Fibroblast of the conjunctiva (primary cell): ENCODE data around the gene KRTAP29-1.
"Not testable (repeated sequence)": the region's sequence is repeated elsewhere in the genome, so short reads cannot be mapped to it uniquely, and the experiment has no call there.

ENCODE experiments used
- DNase-seq: peaks from one replicate; pipeline ENCODE4 v3.0.0-alpha.2; 2010; ENCODE audit warnings: low read depth

Gene KRTAP29-1

DNA sequence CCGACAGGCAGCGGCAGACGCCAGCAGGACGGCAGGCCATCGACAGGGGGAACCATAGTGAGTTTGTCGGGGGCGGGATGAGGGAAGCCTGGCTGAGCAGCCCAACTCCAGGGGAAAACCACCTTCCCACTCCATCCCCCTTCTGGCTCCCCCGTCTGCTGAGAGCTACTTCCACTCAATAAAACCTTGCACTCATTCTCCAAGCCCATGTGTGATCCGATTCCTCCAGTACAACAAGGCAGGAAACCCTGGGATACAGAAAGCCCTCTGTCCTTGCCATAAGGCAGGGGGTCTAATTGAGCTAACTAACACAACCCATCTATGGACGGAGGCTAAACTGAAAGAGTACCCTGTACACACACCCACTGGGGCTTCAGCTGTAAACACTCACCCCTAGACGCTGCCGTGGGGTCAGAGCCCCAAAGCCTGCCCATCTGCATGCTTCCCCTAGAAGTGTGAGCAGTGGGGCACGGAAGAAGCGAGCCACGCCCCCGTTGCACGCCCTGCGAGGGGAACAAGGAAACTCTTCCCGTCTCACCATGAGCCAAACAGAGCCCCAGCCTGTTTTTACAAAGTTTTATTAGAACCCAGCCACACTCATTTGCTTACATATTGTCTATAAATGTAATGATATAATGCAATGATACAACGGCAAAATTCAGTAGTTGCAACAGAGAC is 4.1 kb downstream of the KRTAP29-1 start:
- DNase-seq: no peak

GRCh38 chr17:41296846-41297245 is 5.8 kb downstream of the KRTAP29-1 start:
- DNase-seq: no peak

GRCh38 chr17:41294016-41294415 is 8.6 kb downstream of the KRTAP29-1 start:
- DNase-seq: no peak

DNA sequence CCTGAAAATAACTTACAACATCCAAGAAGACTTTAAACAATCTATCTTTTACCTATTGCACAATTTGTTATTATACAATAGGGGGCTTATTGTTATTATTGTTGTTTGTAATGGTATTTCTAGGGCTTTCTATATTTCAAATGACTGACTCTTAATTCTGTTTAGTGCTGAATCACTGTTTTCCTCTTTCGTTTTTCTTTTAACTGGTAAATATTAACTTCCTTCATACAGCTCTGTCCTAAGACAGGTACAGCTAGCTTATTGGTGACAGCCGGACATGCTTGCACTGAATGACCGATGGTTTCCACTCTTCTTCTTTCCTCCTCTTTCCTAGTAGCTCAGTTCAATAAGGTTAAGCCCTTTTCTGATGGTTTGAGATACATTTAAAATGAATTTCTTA is 15.6 kb downstream of the KRTAP29-1 start:
- DNase-seq: no peak

DNA sequence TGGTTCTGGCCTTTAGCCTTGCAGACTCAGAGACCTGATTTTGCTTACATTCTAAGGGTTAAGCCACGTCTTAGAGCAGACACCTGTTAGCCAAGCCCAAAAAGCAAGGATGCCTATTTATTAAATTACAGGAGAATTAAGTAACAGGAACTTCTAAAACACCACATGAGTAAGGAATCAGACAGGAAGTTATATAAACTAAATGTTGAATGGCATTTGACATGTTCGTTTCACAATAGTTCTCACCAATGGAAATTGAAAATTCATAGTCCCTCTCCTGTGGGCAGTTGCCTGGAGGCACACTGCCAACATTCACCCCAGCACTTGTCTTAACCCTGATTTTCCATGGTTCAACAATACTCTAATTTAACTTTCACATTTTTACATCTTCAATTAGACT is 18.1 kb downstream of the KRTAP29-1 start:
- DNase-seq: no peak

DNA sequence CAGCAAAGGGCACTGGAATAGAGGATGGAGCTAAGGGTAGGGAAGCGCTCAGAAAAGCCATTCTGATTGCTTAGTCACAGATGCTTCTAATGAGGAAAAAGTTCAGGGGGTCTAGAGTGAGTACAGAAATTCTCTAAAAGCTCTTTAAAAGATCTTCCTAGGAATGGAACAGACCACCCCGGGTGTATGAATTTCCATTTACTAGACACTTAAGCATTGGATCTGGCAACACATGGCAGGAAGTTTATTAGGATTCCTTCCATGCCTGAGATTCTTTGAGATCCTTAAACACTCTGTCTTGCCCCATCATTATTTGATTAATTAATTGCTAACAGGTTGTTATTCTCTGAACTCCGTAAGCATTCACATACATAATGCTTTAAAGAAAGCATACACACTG is 18.6 kb downstream of the KRTAP29-1 start:
- DNase-seq: no peak

DNA sequence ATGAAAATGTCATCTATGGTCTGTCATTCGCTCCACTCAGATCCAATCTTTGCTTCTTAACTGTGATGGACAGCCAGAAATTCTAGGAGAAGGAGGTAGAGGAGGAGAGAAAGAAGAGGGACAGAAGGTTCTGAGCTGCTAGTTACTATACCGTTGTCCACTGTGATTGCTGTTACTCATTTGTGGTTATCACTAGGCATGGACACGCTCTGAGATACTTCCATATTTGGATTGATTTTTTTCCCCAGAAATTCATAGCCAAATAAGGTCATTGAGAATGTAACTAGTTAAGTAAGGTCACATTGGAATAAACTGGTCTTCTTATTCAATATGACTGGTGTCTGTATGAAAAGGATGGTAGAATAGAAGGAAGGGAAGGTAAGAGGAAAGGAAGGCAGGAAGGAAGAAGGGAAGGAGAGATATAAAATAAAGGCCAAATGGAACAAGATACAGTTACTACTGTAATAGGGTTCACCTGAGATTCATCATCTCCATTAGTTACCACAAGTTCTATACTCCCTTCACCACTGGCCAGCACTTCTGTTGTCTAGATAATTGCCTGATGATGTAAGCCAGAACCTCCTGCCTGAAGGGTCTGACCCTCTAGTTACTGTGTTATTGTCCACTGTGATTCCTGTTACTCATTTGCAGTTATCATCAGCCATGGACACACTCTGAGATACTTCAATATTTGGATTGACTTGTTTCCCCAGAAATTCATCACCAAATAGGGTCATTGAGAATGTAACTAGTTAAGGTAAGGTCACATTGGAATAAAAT is 24.3 kb downstream of the KRTAP29-1 start:
- DNase-seq: no peak

DNA sequence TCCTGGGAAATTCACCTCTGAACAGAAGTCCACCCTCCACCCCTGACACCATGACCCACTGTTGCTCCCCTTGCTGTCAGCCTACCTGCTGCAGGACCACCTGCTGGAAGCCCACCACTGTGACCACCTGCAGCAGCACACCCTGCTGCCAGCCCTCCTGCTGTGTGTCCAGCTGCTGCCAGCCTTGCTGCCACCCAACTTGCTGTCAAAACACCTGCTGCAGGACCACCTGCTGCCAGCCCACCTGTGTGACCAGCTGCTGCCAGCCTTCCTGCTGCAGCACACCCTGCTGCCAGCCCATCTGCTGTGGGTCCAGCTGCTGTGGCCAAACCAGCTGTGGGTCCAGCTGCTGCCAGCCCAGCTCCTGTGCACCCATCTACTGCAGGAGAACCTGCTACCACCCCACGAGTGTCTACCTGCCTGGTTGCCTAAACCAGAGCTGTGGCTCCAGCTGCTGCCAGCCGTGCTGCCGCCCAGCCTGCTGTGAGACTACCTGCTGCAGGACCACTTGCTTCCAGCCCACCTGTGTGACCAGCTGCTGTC is 26.9 kb downstream of the KRTAP29-1 start, which contains the start of gene KRTAP9-7:
Gene KRTAP9-7, plus strand, starts transcription at position 51 of the 543 bp plus-strand sequence. Its CDS starts 0 bp downstream, at position 51.
- DNase-seq: not testable (repeated sequence)

DNA sequence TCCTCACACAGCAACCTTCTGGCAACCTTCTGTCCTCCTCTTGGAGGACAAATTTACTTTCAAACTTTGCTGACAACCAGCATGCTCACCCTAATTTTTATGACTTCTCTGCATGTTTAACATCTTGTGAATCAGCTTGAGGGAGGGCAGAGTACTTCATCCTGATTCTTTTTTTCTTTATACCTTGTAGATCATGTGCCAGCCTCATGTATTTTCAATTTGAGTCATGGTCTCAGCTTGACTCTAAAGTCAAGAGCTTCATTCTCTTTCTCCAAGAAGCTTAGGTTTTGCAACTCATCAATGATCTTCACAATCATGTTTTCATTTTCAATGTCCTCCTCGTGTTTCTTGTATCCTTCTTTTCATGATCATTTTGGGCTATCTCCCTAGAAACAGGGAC is 30.8 kb downstream of the KRTAP29-1 start:
- DNase-seq: no peak

DNA sequence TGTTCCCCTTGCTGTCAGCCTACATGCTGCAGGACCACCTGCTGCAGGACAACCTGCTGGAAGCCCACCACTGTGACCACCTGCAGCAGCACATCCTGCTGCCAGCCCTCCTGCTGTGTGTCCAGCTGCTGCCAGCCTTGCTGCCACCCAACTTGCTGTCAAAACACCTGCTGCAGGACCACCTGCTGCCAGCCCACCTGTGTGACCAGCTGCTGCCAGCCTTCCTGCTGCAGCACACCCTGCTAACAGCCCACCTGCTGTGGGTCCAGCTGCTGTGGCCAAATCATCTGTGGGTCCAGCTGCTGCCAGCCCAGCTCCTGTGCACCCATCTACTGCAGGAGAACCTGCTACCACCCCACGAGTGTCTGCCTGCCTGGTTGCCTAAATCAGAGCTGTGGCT is 31.3 kb downstream of the KRTAP29-1 start:
- not testable (repeated sequence) for DNase-seq

- no peak for DNase-seq
These were observed 34.9 kb downstream of the KRTAP29-1 start for GRCh38 chr17:41267711-41268110.

GRCh38 chr17:41265078-41265477 is 37.6 kb downstream of the KRTAP29-1 start, which contains the start of gene KRTAP9-6:
TSS of gene KRTAP9-6 (plus strand) at chr17:41265378. CDS start at chr17:41265378, 0 bp downstream.
- no peak for DNase-seq

DNA sequence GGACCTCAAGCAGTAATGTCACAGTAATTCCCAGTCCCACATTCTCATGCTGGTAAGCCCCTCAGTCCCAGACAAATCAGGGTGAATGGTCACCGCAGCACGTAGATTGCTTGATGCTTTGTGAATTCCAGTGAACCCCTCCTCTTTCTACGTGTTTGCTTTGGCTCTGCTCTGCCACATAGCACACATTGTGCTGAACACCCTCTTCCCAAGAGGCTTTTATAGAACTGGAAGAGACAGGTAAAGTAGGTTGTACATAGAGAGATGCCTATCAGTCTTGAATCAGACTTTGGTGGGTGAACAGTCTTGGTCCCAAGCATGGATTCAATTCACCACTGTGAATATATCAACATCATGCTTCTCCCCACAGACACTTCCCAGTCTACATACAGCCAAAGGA is 38.1 kb downstream of the KRTAP29-1 start:
- DNase-seq: no peak

DNA sequence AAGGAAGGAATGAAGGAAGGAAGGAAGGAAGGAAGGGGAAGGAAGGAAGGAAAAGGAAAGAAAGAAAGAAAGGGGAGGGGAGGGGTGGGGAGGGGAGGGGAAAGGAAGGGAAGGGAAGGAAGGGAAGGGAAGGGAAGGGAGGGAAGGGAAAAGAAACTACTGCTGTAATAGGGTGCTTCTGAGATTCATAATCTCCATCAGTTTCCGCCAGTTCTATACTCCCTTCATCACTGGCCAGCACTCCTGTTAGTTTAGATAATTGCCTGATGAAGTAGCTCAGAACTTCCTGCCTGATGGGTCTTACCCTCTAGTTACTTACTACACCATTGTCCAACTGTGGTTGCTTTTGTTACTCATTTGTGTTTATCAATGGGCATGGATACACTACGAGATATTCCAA is 39.4 kb downstream of the KRTAP29-1 start:
- DNase-seq: no peak

- no peak for DNase-seq
These were observed 44.2 kb downstream of the KRTAP29-1 start for GRCh38 chr17:41258406-41258805.

- no peak for DNase-seq
These were observed 46.4 kb downstream of the KRTAP29-1 start for GRCh38 chr17:41256291-41256685.

DNA sequence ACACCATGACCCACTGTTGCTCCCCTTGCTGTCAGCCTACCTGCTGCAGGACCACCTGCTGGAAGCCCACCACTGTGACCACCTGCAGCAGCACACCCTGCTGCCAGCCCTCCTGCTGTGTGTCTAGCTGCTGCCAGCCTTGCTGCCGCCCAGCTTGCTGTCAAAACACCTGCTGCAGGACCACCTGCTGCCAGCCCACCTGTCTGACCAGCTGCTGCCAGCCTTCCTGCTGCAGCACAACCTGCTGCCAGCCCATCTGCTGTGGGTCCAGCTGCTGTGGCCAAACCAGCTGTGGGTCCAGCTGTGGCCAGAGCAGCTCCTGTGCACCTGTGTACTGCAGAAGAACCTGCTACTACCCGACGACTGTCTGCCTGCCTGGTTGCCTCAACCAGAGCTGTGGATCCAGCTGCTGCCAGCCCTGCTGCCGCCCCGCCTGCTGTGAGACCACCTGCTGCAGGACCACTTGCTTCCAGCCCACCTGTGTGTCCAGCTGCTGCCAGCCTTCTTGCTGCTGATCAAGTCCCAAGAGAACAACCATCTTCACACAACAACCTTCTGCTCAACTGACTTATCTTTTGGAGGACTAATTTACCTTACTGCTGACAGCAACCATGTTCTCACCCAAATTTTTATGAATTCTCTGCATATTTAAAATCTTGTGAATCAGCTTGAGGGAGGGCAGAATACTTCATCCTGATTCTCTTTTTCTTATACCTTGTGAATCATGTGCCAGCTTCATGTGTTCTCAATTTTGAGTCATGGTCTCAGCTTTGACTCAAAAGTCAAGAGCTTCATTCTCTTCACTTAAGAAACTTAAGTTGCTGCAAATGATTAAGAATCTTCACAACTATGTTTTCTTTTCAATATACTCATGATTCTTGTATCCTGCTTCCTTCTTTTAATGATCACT is 47.0 kb downstream of the KRTAP29-1 start, which contains the start of gene KRTAP9-9:
Gene KRTAP9-9, plus strand, starts transcription at position 4 of the 910 bp plus-strand sequence.
- not testable (repeated sequence) for DNase-seq

DNA sequence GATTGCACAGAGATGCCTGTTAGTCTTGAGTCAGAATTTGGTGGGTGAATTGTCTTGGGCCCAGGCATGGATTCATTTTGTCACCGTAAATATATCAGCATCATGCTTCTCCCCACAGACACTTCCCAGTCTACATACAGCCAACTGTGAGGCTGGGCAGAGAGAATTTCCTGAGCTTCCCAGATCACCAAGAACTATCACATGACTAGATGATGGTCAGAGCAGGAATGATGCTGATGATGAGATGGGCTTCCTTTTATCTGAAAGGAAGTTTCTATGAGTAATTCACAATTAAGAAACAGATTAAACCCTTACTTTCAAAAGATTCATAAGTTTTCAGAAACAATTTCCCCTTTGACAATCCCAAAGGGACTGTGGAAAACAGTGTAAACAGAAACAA is 47.8 kb downstream of the KRTAP29-1 start:
- DNase-seq: no peak
